Thyroid gland (tissue), 4 donors: ENCODE results near the gene KCNMB4.

ENCODE experiments used
- POLR2A ChIP-seq, 2 donors: fragments of 450-650 bp; IDR thresholded peaks; one replicate each; pipeline ENCODE4 v1.6.1; 2017; ENCODE audit warnings: antibody characterized with exemption in 2 of 2, mild to moderate bottlenecking in 2 of 2, moderate library complexity in 1 of 2
- TF ChIP-seq, protein P1 (sequence below), 6 experiments: fragments of 200-600 bp in 3 of 6; fragments of 450-650 bp in 3 of 6; sonication (generic) in 3 of 6; IDR thresholded peaks; one replicate each; pipeline ENCODE4 v1.5.1; 2016 to 2019; ENCODE audit warnings: antibody characterized with exemption in 6 of 6, mild to moderate bottlenecking in 2 of 6, inconsistent platforms in 1 of 6, moderate library complexity in 1 of 6

DNA sequence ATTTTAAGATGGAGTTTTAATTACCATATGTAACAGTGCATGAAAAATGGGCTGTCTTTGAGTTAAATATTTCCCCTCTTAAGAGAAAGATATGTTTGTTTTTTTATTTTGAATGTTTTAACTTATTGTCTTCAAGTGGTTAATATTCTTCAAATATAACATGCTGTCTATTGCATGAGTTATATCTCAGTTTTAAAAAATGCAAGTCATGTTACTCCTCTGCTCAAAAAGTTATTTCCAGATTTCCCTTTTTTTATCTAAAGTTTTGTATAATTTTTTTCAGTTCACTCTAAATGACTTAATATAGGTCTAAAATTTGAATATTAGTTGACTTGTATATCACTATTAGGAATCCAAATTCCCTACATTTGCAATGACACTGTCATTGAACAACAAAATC lies 5.9 kb upstream of the KCNMB4 start:
- TF ChIP-seq, protein P1, sequence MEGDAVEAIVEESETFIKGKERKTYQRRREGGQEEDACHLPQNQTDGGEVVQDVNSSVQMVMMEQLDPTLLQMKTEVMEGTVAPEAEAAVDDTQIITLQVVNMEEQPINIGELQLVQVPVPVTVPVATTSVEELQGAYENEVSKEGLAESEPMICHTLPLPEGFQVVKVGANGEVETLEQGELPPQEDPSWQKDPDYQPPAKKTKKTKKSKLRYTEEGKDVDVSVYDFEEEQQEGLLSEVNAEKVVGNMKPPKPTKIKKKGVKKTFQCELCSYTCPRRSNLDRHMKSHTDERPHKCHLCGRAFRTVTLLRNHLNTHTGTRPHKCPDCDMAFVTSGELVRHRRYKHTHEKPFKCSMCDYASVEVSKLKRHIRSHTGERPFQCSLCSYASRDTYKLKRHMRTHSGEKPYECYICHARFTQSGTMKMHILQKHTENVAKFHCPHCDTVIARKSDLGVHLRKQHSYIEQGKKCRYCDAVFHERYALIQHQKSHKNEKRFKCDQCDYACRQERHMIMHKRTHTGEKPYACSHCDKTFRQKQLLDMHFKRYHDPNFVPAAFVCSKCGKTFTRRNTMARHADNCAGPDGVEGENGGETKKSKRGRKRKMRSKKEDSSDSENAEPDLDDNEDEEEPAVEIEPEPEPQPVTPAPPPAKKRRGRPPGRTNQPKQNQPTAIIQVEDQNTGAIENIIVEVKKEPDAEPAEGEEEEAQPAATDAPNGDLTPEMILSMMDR (IDR thresholded peaks at IDR 0.05): no peak
- TF ChIP-seq POLR2A (IDR thresholded peaks at IDR 0.05): no peak
